Measurements from ENCODE around the gene DIAPH3. TPM values are rescaled to one million over a fixed set of nuclear protein-coding genes. Genes with fewer than 3 reads are reported as not detected.

The DIAPH3 gene
- total RNA-seq, 1 experiment from 2014 or later, result 27.6 TPM

- no peak for TF ChIP-seq ZSCAN18 (CRISPR knock-in tag; IDR thresholded peaks at IDR 0.05)
- no peak for TF ChIP-seq ATF3 (CRISPR knock-in tag; conservative IDR thresholded peaks at IDR 0.05)
- TF ChIP-seq SP1 (CRISPR knock-in tag; conservative IDR thresholded peaks at IDR 0.05), result no peak
- no peak for TF ChIP-seq TCF7 (CRISPR knock-in tag; IDR thresholded peaks at IDR 0.05; ENCODE audit: low read depth)
- no peak for TF ChIP-seq NFYB (CRISPR knock-in tag; conservative IDR thresholded peaks at IDR 0.05; ENCODE audit: low read depth)
- TF ChIP-seq ATF1 (CRISPR knock-in tag; IDR thresholded peaks at IDR 0.05), result no peak
- TF ChIP-seq CTCF (IDR thresholded peaks at IDR 0.05), result no peak
- TF ChIP-seq ZNF416 (CRISPR knock-in tag; IDR thresholded peaks at IDR 0.05), result no peak
- no peak for TF ChIP-seq ATF2 (CRISPR knock-in tag; IDR thresholded peaks at IDR 0.05; ENCODE audit: borderline replicate concordance, low read depth)
- TF ChIP-seq NR1H2 (CRISPR knock-in tag; IDR thresholded peaks at IDR 0.05), result no peak
- no peak for TF ChIP-seq USF1 (CRISPR knock-in tag; IDR thresholded peaks at IDR 0.05)
- no peak for TF ChIP-seq NR2C2 (CRISPR knock-in tag; IDR thresholded peaks at IDR 0.05)
Observed at GRCh38 chr13:59750860-59751259, 412.9 kb downstream of the DIAPH3 start (continued).

- H3K36me3 Mint-ChIP-seq, result no peaks in the 10 kb centered on the region
- ATAC-seq (no peak), DNase-seq (ENCODE audit: low spot score) (no peak)
- no peak overlapping the region for H3K27ac Mint-ChIP-seq
- no peak overlapping the region for H3K4me3 Mint-ChIP-seq
- TF ChIP-seq ZSCAN18 (CRISPR knock-in tag; IDR thresholded peaks at IDR 0.05) (no peak), GRHL2 (CRISPR knock-in tag; IDR thresholded peaks at IDR 0.05; ENCODE audit: insufficient replicate concordance, severe bottlenecking) (no peak), JAZF1 (CRISPR knock-in tag; IDR thresholded peaks at IDR 0.05) (no peak), JUN (CRISPR knock-in tag; IDR thresholded peaks at IDR 0.05) (no peak), SMAD4 (CRISPR knock-in tag; IDR thresholded peaks at IDR 0.05) (no peak), PRDM15 (CRISPR knock-in tag; IDR thresholded peaks at IDR 0.05) (no peak), MXD4 (CRISPR knock-in tag; IDR thresholded peaks at IDR 0.05; ENCODE audit: borderline replicate concordance) (no peak)
- ChIA-PET CTCF (interaction anchor here (1.5 kb wide), 1 partner anchor 22 kb away, joined by 3 read pairs; no protein-coding TSS in a partner anchor), POLR2A (interaction anchor here (0.6 kb wide), 1 partner anchor 9 kb away, joined by 3 read pairs; no protein-coding TSS in a partner anchor)
- H3K27me3 Mint-ChIP-seq (ENCODE audit: low read depth), result no peaks in the 10 kb centered on the region
- H3K4me1 Mint-ChIP-seq, result peaks cover 47% of the 10 kb centered on the region
- H3K9me3 Mint-ChIP-seq, result no peaks in the 10 kb centered on the region
Observed at GRCh38 chr13:59748046-59748445, 415.7 kb downstream of the DIAPH3 start.

Data from WTC11 (cell line).